ENCODE results near the gene WRNIP1. TPM values are rescaled to one million over a fixed set of nuclear protein-coding genes. Genes with fewer than 3 reads are reported as not detected.

WRNIP1 gene
- total and polyA plus RNA-seq, 2 of the 13 experiments (the other 11 are each of a cell fraction or from before 2014, with no cell fraction given), result 77.7 to 90.3 TPM

GRCh38 chr6:2809015-2809414, 43.8 kb downstream of the WRNIP1 start (continued):
- TF ChIP-seq RERE (CRISPR knock-in tag; IDR thresholded peaks at IDR 0.05; ENCODE audit: low read depth) (no peak), ZSCAN22 (CRISPR knock-in tag; IDR thresholded peaks at IDR 0.05) (no peak), U2AF1 (optimal IDR thresholded peaks at IDR 0.05; ENCODE audit: low read depth, low read length) (no peak), NCOA1 (CRISPR knock-in tag; IDR thresholded peaks at IDR 0.05) (no peak), KAT2B (IDR thresholded peaks at IDR 0.05; ENCODE audit: borderline replicate concordance, low read depth, low read length) (no peak), ZNF343 (CRISPR knock-in tag; IDR thresholded peaks at IDR 0.05) (no peak), HNF4G (IDR thresholded peaks at IDR 0.05; ENCODE audit: borderline replicate concordance, low read depth, low read length) (no peak), HNF4G (CRISPR knock-in tag; IDR thresholded peaks at IDR 0.05; ENCODE audit: borderline replicate concordance, low read depth) (no peak), ZNF800 (CRISPR knock-in tag; IDR thresholded peaks at IDR 0.05) (no peak), LCORL (IDR thresholded peaks at IDR 0.05) (no peak), LCORL (CRISPR knock-in tag; IDR thresholded peaks at IDR 0.05) (no peak), CBX5 (CRISPR knock-in tag; IDR thresholded peaks at IDR 0.05; ENCODE audit: borderline replicate concordance) (no peak), TBX2 (CRISPR knock-in tag; IDR thresholded peaks at IDR 0.05; ENCODE audit: borderline replicate concordance) (peak; percentile 36; the same call in 1 of the 2 replicates), ZNF44 (CRISPR knock-in tag; IDR thresholded peaks at IDR 0.05) (no peak)
- TF ChIP-seq, protein P1, sequence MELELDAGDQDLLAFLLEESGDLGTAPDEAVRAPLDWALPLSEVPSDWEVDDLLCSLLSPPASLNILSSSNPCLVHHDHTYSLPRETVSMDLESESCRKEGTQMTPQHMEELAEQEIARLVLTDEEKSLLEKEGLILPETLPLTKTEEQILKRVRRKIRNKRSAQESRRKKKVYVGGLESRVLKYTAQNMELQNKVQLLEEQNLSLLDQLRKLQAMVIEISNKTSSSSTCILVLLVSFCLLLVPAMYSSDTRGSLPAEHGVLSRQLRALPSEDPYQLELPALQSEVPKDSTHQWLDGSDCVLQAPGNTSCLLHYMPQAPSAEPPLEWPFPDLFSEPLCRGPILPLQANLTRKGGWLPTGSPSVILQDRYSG (CRISPR knock-in tag; IDR thresholded peaks at IDR 0.05), result no peak
- TF ChIP-seq, protein P2, sequence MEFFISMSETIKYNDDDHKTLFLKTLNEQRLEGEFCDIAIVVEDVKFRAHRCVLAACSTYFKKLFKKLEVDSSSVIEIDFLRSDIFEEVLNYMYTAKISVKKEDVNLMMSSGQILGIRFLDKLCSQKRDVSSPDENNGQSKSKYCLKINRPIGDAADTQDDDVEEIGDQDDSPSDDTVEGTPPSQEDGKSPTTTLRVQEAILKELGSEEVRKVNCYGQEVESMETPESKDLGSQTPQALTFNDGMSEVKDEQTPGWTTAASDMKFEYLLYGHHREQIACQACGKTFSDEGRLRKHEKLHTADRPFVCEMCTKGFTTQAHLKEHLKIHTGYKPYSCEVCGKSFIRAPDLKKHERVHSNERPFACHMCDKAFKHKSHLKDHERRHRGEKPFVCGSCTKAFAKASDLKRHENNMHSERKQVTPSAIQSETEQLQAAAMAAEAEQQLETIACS (CRISPR knock-in tag; IDR thresholded peaks at IDR 0.05), result no peak
- TF ChIP-seq, protein P3, sequence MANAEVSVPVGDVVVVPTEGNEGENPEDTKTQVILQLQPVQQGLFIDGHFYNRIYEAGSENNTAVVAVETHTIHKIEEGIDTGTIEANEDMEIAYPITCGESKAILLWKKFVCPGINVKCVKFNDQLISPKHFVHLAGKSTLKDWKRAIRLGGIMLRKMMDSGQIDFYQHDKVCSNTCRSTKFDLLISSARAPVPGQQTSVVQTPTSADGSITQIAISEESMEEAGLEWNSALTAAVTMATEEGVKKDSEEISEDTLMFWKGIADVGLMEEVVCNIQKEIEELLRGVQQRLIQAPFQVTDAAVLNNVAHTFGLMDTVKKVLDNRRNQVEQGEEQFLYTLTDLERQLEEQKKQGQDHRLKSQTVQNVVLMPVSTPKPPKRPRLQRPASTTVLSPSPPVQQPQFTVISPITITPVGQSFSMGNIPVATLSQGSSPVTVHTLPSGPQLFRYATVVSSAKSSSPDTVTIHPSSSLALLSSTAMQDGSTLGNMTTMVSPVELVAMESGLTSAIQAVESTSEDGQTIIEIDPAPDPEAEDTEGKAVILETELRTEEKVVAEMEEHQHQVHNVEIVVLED (CRISPR knock-in tag; IDR thresholded peaks at IDR 0.05; ENCODE audit: borderline replicate concordance), result no peak

Data from HepG2 (cell line).